Measurements from ENCODE around the gene TTPAL. TPM values are rescaled to one million over a fixed set of nuclear protein-coding genes. Genes with fewer than 3 reads are reported as not detected.

Gene TTPAL
- polyA plus RNA-seq, 1 of the 3 experiments (the other 2 are of a cell fraction) = 5.7 TPM

- Histone ChIP-seq H3K9ac (no peak overlapping the region), H2AFZ (ENCODE audit: low read depth) (no peak overlapping the region), H3K9me3 (no peaks in the 10 kb centered on the region), H3K27ac (ENCODE audit: low read depth in 2 of 2, low read length in 1 of 2) (no peak overlapping the region; a peak in 1 of 4 replicates), H3K4me2 (no peak overlapping the region), H3K9me2 (no peaks in the 10 kb centered on the region), H3K79me2 (ENCODE audit: insufficient read depth) (no peaks in the 10 kb centered on the region; the same call in 1 of the 2 replicates), H3K4me3 (ENCODE audit: low read depth in 2 of 2, low read length in 1 of 2) (no peak overlapping the region), H3F3A (replicated peaks; ENCODE audit: insufficient read depth) (no peaks in the 10 kb centered on the region), H3K27me3 (ENCODE audit: insufficient read depth) (no peaks in the 10 kb centered on the region), H4K20me1 (ENCODE audit: insufficient read depth) (no peaks in the 10 kb centered on the region), H3K4me1 (ENCODE audit: control insufficient read depth in 1 of 2, insufficient read depth in 2 of 2, low read depth in 1 of 2, low read length in 1 of 2) (no peaks in the 10 kb centered on the region), H3K36me3 (replicated peaks in 1 of 2; ENCODE audit: control insufficient read depth in 1 of 2, insufficient read depth in 2 of 2, low read length in 1 of 2) (peaks cover 42 to 63% of the 10 kb centered on the region in 2 experiments)
- ChIA-PET POLR2A (interaction anchor here (0.7 kb wide), 1 partner anchor 10 kb away, joined by 6 read pairs; the partner anchor contains the start of gene TTPAL), CTCF (no interaction called here)
- DNase-seq = no peak
- 82% methylated on average over 2 of the region's 2 CpGs for WGBS (ENCODE audit: low lambda C conversion rate)
- TF ChIP-seq EZH2phosphoT487 (IDR thresholded peaks at IDR 0.05; ENCODE audit: borderline replicate concordance, low read depth) (no peak), MEF2A (IDR thresholded peaks at IDR 0.05; ENCODE audit: borderline replicate concordance, low read depth) (no peak), FOSL2 (IDR thresholded peaks at IDR 0.05; ENCODE audit: borderline replicate concordance, low read depth) (no peak), TCF12 (IDR thresholded peaks at IDR 0.05) (no peak), ELF1 (IDR thresholded peaks at IDR 0.05) (no peak), USF1 (IDR thresholded peaks at IDR 0.05; ENCODE audit: borderline replicate concordance, low read depth) (no peak), CHD2 (IDR thresholded peaks at IDR 0.05; ENCODE audit: low read length, partially characterized antibody) (no peak), EP300 (IDR thresholded peaks at IDR 0.05; ENCODE audit: borderline replicate concordance in 1 of 2, low read depth in 1 of 2, low read length in 1 of 2) (no peak), GABPA (IDR thresholded peaks at IDR 0.05; ENCODE audit: low read depth) (no peak), USF2 (IDR thresholded peaks at IDR 0.05; ENCODE audit: borderline replicate concordance, low read depth, low read length) (no peak), RCOR1 (IDR thresholded peaks at IDR 0.05; ENCODE audit: low read length) (no peak), SMC3 (IDR thresholded peaks at IDR 0.05; ENCODE audit: low read depth, low read length) (no peak)
- TF ChIP-seq, protein P1, sequence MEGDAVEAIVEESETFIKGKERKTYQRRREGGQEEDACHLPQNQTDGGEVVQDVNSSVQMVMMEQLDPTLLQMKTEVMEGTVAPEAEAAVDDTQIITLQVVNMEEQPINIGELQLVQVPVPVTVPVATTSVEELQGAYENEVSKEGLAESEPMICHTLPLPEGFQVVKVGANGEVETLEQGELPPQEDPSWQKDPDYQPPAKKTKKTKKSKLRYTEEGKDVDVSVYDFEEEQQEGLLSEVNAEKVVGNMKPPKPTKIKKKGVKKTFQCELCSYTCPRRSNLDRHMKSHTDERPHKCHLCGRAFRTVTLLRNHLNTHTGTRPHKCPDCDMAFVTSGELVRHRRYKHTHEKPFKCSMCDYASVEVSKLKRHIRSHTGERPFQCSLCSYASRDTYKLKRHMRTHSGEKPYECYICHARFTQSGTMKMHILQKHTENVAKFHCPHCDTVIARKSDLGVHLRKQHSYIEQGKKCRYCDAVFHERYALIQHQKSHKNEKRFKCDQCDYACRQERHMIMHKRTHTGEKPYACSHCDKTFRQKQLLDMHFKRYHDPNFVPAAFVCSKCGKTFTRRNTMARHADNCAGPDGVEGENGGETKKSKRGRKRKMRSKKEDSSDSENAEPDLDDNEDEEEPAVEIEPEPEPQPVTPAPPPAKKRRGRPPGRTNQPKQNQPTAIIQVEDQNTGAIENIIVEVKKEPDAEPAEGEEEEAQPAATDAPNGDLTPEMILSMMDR (IDR thresholded peaks at IDR 0.05) = no peak
- TF ChIP-seq, protein P2, sequence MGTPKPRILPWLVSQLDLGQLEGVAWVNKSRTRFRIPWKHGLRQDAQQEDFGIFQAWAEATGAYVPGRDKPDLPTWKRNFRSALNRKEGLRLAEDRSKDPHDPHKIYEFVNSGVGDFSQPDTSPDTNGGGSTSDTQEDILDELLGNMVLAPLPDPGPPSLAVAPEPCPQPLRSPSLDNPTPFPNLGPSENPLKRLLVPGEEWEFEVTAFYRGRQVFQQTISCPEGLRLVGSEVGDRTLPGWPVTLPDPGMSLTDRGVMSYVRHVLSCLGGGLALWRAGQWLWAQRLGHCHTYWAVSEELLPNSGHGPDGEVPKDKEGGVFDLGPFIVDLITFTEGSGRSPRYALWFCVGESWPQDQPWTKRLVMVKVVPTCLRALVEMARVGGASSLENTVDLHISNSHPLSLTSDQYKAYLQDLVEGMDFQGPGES (IDR thresholded peaks at IDR 0.05; ENCODE audit: low read depth, low read length) = no peak
These were observed 10.1 kb downstream of the TTPAL start for GRCh38 chr20:44485830-44486198.
